NCI-H524 (cell line): ENCODE data around the gene CCDC178.
"Not testable (repeated sequence)": the region's sequence is repeated elsewhere in the genome, so short reads cannot be mapped to it uniquely, and the experiment has no call there.

ENCODE experiments used
- DNase-seq, 2 experiments: peaks; one replicate each; lab custom pipeline; 2025; lab: John Stamatoyannopoulos, UW

The CCDC178 gene

GRCh38 chr18:33440060-33441043 is at the start of gene CCDC178:
TSS of gene CCDC178 (minus strand) at chr18:33440721. CDS start at chr18:33412088, 28,633 bp downstream.
- peak; percentile 49 to 68 for DNase-seq

DNA sequence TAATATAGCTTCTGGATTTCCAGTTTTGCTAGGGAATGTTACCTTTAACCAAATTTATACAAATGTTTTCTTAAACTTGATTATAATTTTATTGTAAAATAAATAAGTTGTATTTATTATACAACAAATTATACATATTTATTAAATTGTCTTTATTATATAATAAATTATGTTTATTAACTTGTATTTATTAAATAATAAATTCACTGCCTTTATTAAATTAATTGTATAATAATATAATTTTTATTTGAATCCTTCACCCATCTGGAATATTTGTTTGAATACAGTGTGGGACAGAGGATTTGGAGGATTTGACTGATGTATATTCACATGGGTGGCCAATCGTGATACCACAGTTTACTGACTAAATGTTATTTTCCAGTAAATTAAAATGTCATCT is 43.4 kb upstream of the CCDC178 start:
- DNase-seq: no peak

- no peak for DNase-seq
These were observed 32.0 kb upstream of the CCDC178 start for GRCh38 chr18:33472509-33472908.

- DNase-seq: no peak
These were observed 29.7 kb upstream of the CCDC178 start for GRCh38 chr18:33470216-33470615.

- DNase-seq: no peak
These were observed 29.2 kb upstream of the CCDC178 start for GRCh38 chr18:33469699-33470098.

DNA sequence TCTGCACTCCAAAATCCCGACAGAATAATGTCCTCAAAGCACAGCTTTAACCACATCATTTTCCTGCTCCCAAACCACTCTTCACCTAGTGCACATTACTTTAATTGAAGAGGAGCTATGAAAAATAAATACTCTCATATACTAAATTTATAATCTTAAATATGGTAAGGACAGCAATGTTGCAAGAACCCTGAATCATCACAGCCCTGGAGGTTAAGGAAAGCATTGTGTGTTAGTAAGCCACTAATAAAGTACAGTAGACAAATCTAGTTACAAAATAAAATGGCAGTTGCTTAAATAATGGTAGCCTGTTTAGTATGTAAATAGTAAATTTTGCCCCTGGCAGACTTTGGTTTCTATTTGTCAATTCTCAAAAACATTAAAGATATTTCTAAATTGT is 27.0 kb upstream of the CCDC178 start:
- no peak for DNase-seq

DNA sequence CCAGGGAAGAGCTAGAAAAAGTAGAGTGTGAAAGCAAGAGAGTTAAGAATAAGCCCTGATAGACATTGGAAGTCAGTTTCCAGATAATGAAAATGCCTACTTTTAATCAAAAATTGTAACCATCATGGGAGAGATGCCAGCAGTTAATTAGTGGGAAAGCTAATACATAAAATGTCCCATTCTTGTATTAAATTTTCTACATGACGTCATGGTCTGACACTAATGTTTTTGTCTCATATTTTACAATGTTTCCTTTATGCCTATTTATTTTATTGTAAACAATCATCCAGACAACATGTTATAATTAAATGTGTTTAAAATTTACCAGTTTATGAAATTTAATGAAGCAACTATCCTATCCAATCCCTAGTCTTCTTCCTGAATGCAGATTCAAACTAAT is 26.3 kb upstream of the CCDC178 start:
- DNase-seq: no peak

- no peak for DNase-seq
These were observed 20.2 kb upstream of the CCDC178 start for GRCh38 chr18:33460681-33461080.

- DNase-seq: no peak
These were observed 19.1 kb upstream of the CCDC178 start for GRCh38 chr18:33459612-33460011.

DNA sequence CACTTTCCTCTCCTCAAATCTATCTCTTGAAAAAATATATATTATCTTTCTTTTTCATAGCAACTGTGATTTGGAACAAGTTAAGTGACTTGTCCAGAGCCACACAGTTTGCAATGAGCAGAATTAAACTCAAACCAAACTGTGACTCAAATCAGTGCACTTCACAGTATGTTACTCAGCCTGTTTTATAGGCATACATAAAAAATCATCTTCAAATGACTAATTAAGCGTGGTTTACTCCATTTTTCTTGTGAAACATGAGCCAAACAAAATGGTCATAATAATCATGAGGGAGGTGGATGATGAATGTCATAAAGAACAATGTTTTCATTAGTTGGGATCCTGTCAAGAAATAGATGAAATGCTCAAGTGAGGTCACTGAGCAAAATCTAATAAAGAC is 6.1 kb upstream of the CCDC178 start:
- DNase-seq: no peak

GRCh38 chr18:33444709-33445108 is 4.2 kb upstream of the CCDC178 start:
- peak in 1 of 2 experiments; percentile 20 for DNase-seq

GRCh38 chr18:33432857-33433256 is 7.7 kb downstream of the CCDC178 start:
- DNase-seq: no peak

GRCh38 chr18:33427549-33427948 is 13.0 kb downstream of the CCDC178 start:
- DNase-seq: no peak

- DNase-seq: no peak
These were observed 16.1 kb downstream of the CCDC178 start for GRCh38 chr18:33424266-33424946.

DNA sequence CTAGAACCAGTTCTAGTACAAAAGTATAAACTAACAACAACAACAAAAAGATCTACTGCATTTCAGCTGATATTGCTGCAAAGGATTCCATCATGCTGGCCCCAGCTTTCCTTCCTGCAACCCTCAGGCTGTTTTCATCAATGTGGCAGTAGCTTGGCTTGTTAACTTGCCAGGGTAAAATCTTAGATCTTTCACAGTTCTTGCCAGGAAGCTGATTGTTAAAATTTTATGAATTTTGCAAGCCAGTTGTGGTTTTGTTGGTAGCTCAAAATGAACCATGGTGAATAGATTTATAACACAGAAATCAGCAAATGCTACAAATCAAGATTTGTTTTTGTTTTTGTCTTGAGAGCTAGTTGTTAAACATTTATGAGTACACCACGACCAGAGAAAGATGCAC is 19.3 kb downstream of the CCDC178 start:
- DNase-seq: no peak

- no peak for DNase-seq
These were observed 36.2 kb downstream of the CCDC178 start for GRCh38 chr18:33404244-33404873.

GRCh38 chr18:33398939-33399338 is 41.6 kb downstream of the CCDC178 start:
- not testable (repeated sequence) for DNase-seq

GRCh38 chr18:33375829-33376228 is 64.7 kb downstream of the CCDC178 start:
- DNase-seq: peak; percentile 9 to 59

DNA sequence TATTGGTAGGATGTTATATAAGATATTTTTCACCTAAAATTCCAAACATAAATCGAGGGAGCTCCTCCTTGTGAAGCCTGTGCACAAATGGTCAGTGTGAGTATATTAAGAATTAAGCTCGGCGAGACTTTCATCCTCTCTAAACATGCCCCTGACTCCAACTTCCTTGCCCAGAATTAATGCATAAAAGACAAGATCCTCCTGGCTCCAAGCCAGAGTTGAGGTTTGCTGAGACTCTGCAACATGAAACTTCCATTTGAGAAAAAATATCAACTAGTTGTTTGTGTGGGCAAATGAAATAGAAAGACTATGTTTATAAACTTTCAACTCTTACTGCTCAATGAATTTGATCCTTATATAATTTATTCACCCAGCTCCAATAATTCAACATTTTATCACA is 68.1 kb downstream of the CCDC178 start:
- DNase-seq: no peak

DNA sequence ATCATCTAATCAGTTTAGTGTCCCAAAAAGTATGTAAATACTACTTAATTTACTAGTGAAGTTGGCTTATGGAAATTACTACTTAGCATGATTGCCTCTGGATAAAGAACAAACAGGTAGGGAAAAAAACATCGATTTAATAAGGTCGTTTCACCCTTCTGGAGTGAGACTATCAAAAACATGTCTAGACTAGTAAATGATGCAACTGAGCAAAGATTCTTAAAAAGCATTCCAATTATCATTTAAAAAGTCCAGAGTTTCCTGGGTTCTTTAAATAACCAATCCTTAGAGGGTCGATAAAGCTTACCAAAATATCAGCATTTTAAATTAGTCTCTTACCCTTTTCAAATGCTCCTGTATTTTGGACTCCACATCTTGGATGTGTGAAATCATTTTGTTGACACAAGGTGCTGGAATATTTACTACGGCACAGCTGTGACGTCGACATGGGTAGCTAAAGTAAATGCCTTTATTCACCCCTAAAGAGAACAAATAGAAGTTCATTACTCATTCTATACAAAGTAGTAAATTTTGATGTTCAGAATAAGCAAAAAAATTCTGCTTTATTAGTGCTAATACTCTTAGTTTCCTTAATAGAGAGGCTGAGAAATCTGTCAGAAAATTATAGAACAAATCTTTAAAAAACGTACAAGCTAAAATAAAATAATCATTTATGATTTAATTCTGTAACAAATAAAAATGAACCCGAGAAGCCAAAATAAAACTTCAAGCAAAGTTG is 70.6 kb downstream of the CCDC178 start:
- DNase-seq: no peak

DNA sequence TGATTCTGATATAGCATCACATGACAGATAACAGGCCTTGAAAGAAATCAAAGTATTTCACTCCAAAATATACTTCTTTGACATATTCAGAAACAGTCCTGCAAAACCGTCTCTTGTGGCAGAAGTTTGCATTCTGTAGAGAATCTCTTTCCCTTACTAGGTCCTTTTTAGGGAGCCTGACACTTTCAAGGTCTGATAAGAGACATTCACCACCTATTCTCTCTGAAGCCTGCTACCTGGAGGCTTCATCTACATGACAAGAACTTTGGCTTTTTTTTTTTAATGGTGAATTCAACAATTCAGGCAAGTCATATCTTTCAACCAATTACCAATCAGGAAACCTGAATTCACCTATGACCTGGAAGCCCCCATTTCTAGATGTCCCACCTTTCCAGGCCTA is 83.8 kb downstream of the CCDC178 start:
- DNase-seq: no peak

DNA sequence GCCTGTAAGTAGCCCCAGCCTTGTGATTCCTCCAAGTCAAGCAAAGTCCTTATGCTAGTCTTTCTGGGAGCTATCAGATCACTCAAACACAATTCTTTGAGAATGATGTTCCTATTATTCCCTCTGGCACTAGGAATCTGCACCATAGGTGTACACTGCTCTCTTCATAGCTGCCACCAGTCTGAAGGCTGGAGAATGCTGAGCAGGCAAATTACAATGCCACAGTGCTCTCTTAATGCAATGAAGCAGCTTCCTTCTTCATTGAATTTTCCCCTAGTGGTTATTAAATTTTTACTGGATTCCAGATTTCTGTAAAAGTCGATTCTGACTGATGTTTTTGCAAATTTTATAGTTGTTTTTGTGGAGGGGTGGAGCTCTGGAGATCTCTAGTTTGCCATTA is 84.8 kb downstream of the CCDC178 start:
- no peak for DNase-seq
